GM08714 (cell line): Measurements from ENCODE around the gene KANK3.
"Not testable (repeated sequence)": the region's sequence is repeated elsewhere in the genome, so short reads cannot be mapped to it uniquely, and the experiment has no call there.

Source experiments
- H3K4me3 ChIP-seq: fragments of 200-500 bp; sonication (Bioruptor generic); 2 replicates; pipeline ENCODE4 v1.5.1; 2014; ENCODE audit warnings: mild to moderate bottlenecking, low read length, inconsistent platforms
- ZNF274 ChIP-seq: IDR thresholded peaks from 2 replicates; pipeline ENCODE4 v1.6.1; 2012; ENCODE audit warnings: mild to moderate bottlenecking, low read depth, low read length

Gene KANK3

DNA sequence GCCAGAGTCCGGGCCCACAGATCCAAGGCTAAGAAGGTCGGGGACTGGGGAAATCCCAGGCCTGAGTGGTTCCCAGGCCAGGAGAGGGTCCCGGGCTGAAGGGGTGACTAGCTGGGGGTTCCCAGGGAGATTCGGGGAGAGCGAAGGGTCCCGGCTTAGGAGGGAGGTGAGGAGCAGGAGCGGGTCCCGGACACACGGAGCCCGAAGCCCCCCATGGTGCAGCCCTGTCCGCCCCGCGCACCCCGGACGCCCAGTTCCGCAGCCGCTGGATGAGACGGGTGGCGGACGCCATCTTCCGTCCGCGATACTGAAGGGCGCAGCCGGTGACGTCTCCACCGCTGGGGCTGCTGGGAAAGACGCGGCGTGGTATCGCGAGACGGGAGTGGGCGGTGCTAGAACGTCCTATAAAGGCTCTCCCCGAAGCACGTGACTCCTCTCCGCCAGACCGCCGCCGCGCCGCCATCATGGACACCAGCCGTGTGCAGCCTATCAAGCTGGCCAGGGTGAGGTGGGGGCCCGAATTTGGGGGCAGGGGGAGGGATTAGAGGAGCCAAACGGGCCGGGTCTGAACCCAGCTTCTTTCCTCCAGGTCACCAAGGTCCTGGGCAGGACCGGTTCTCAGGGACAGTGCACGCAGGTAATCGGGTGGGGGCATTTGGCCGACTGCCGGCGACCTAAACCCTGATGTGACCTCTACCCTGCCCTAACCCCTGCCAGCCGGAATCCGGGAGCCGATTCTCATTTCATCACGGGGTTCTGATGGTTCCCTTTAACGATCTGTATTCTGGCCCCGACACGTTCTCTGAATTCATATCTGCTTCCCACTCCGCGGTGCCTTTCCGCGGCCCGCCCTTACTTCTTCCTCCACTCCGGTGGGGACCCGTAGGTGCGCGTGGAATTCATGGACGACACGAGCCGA lies 21.7 kb downstream of the KANK3 start, which contains the start of the genes NDUFA7 and RPS28:
Gene NDUFA7 (minus strand): TSS at position 309 of the 919 bp plus-strand sequence. CDS start 17 bp downstream, at position 292.
Gene RPS28 (plus strand): TSS at position 430 of the 919 bp plus-strand sequence. CDS start 35 bp downstream, at position 465.
- no peak for TF ChIP-seq ZNF274
- peak within 1 kb of the TSS; percentile 94 for H3K4me3 ChIP-seq

DNA sequence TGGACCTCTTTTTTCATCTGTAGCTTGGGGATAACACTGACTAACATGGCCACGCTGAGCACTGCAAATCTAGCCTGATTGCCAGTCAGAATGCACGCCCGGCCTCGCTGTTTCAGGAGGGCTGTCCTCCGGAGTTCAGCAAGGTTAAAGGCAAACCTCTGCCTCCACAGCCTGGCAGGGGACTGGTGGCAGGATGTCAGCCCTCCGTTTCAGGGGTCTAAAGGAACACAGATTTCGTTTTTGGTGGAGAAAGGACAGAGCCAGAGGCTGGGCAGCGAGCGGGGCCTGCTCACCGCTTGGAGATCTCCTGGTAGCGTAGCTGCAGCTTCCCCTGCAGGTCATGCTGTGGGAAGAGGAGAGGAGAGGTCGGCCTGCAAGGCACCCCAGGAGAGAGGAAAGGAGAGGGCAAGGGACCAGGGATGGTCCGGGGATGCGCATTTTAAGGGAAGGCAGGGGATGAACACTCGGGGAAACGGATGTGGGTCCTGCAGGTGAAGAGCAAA lies 22.4 kb downstream of the KANK3 start:
- TF ChIP-seq ZNF274 = no peak

GRCh38 chr19:8319807-8320520 lies 23.1 kb downstream of the KANK3 start:
- H3K4me3 ChIP-seq = peak overlapping the region; percentile 93
- TF ChIP-seq ZNF274 = no peak

More for the DNA sequence above, 22.4 kb downstream of the KANK3 start:
- peak overlapping the region; percentile 93 for H3K4me3 ChIP-seq

DNA sequence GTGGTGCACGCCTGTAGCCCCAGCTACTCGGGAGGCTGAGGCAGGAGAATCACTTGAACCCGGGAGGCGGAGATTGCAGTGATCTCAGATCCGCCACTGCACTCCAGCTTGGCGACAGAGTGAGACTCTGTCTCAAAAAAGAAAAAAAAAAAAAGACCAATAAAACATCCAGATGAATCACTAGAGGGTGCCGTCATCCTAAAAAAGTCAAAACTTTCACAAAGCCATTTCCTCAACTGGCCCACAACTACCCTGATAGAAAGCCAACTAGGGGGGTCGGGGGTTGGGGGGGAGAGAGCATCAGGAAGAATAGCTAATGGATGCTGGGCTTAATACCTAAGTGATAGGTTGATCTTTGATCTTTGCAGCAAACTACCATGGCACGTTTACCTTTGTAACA lies 24.2 kb downstream of the KANK3 start:
- H3K4me3 ChIP-seq = not testable (repeated sequence)

DNA sequence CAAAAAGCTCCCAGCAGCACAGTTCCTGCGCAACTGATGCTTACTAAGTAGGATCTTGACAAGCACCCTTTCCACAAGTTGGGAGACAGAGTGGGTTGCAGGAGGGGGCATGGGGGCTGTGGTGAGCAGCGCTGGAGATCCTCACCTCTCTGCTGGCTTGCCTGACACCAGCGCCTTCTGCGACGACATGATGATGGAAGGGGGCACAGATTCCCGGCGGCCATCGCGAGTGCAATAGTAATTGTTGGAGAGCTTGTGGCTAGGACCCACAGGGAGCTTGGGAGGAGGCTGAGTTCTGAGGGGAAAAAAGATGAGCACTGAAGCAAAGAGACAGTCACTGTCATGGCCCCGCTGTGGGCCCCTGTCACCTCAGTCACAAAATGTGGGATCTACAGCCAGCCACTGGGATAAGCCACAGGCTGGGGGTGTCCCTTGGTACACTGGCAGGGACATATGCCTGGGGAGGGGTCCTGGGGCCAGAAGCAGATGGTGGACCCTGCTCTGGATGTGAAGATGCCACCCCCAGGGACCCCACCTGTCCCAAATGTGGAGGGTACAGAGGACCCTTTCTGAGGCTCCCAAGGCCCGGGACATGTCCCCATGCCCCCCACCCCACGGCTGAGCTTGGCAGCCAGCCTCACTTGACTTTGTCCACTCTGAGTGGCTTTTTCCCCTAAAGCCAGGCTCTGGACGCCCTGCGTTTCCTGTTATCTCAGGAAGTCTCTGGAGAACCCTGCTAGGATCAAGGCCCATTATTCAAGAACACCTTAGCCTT lies 26.5 kb downstream of the KANK3 start:
- TF ChIP-seq ZNF274 = no peak
- no peak overlapping the region for H3K4me3 ChIP-seq

DNA sequence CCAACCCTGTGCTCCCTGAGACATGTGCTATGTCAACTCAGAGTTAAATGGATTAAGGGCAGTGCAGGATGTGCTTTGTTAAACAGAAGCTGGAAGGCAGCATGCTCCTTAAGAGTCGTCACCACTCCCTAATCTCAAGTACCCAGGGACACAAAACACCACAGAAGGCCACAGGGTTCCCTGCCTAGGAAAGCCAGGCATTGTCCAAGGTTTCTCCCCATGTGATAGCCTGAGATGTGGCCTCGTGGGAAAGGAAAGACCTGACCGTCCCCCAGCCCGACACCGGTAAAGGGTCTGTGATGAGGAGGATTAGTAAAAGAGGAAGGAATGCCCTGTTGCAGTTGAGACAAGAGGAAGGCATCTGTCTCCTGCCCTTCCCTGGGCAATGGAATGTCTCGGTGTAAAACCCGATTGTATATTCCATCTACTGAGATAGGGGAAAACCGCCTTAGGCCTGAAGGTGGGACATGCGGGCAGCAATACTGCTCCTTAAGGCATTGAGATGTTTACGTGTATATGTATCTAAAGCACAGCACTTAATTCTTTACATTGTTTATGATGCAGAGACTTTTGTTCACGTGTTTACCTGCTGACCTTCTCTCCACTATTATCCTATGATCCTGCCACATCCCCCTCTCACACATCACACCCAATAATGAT lies 28.0 kb downstream of the KANK3 start:
- H3K4me3 ChIP-seq = not testable (repeated sequence)

DNA sequence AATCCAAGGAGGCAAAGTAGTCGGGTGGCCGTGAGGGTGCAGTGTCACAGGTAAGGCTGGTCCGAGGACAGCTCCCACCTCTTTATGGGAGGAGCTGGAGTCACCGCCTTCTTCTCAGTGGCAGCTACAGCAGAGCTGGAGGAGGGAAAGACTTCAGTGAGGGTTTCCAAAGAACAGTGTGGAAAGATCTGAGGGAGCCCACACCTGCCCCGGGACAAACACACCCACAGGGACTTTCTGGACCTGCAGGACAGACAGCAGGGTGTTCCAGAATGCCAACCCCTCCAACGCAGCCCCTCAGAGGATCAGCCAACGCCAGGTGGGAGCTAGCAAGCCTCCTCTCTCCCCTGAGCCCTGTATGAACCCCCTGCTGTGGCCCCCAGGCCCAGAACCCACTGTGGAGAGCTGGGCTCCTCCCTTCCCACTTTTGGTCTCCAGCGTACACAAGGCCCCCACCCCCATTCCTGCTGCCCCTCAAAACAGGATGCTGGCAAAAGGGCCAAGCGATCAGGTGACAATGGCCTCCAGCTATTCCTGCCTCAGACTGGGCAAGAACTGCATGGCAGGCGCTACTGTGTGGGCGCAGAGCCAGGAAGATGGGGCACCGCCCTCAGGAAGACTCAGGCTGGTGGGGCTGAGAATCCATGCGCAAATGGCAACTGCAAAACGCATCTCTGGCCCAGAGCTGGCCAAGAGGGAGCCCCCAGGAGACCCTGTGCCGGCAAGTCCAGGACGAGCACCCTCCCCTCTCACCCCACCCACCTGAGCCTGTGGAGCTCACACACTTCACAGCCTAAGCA lies 31.4 kb downstream of the KANK3 start:
- TF ChIP-seq ZNF274 = no peak
- no peak overlapping the region for H3K4me3 ChIP-seq

GRCh38 chr19:8310342-8311055 lies 32.6 kb downstream of the KANK3 start:
- no peak overlapping the region for H3K4me3 ChIP-seq
- no peak for TF ChIP-seq ZNF274

- no peak for TF ChIP-seq ZNF274
- H3K4me3 ChIP-seq = peak overlapping the region; percentile 80; the same call in 1 of the 2 replicates
These were observed 34.2 kb downstream of the KANK3 start for GRCh38 chr19:8308891-8309291.

GRCh38 chr19:8307965-8308866 lies 34.8 kb downstream of the KANK3 start, which contains the start of gene CD320:
CD320 (minus strand) TSS chr19:8308358; CDS start chr19:8308290, 68 bp downstream.
- H3K4me3 ChIP-seq = peak within 1 kb of the TSS; percentile 80
- no peak for TF ChIP-seq ZNF274

DNA sequence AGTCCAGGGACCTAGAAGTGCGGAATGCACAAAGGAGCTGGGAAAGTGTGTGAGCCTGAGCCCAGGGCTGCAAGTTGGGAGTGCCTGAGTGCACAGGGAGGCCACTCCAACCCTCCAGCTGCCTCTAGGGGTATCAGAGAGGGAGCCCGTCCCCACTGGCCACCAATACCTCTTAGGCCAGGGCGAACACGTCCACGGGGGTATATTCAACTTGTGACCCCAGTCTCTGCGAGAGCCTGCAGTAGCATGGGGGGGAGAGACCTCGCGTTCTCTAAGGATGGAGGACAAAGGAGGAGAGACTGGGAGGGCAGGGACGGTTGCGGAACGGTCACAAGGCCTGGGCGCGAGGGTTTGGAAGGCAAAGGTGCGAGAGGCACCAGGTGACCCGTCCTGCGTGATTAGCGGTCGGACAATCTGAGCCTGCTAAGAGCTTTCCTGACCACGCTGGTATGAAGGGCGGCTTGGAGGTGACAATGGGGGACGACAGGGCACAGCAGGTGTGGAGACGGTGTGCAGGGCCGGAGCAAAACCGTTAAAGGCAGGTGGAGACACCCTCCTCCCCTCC lies 35.6 kb downstream of the KANK3 start:
- peak overlapping the region; percentile 80 for H3K4me3 ChIP-seq
- TF ChIP-seq ZNF274 = no peak
